SU-DHL-6 (cell line): ENCODE results near the gene BHLHE41.

Experiments
- H2AFZ ChIP-seq: fragments of 200-600 bp; sonication (generic); 2 replicates; pipeline ENCODE4 v1.6.1; 2014; ENCODE audit warnings: low read depth, mild to moderate bottlenecking, moderate library complexity, mixed read lengths, antibody characterized with exemption, low read length; ENCODE audit not compliant: severe bottlenecking
- H3F3A ChIP-seq: fragments of 200-600 bp; shearing (Covaris generic); 2 replicates; pipeline ENCODE4 v1.6.0; 2016; ENCODE audit warnings: antibody characterized with exemption, mild to moderate bottlenecking; ENCODE audit not compliant: insufficient read depth
- H3K27ac ChIP-seq: fragments of 200-600 bp; sonication (generic); 2 replicates; pipeline ENCODE4 v1.5.1; 2016; ENCODE audit warnings: low read depth, mild to moderate bottlenecking, low read length, moderate library complexity, mixed read lengths
- H3K27me3 ChIP-seq: fragments of 200-600 bp; sonication (generic), shearing (Covaris generic); 2 replicates; pipeline ENCODE4 v1.6.0; 2014; ENCODE audit warnings: mild to moderate bottlenecking, low read length
- H3K36me3 ChIP-seq: fragments of 200-600 bp; sonication (generic); 2 replicates; pipeline ENCODE4 v1.6.1; 2014; ENCODE audit warnings: mild to moderate bottlenecking, low read length, mixed read lengths
- H3K4me2 ChIP-seq: fragments of 300-600, 200-600 bp; shearing (Covaris generic), sonication (generic); 2 replicates; pipeline ENCODE4 v1.6.0; 2014; ENCODE audit warnings: low read length, low read depth, mild to moderate bottlenecking; ENCODE audit not compliant: poor library complexity, severe bottlenecking
- H3K4me3 ChIP-seq: fragments of 200-600 bp; sonication (generic); 2 replicates; pipeline ENCODE4 v1.5.1; 2014; ENCODE audit warnings: antibody characterized with exemption, low read length, mild to moderate bottlenecking, mixed read lengths; ENCODE audit not compliant: insufficient read depth, poor library complexity, severe bottlenecking
- H3K79me2 ChIP-seq: fragments of 200-600 bp; sonication (generic); 2 replicates; pipeline ENCODE4 v1.6.1; 2014; ENCODE audit warnings: mild to moderate bottlenecking, low read length, moderate library complexity; ENCODE audit not compliant: insufficient read depth
- H3K9ac ChIP-seq: fragments of 200-600 bp; sonication (generic); 2 replicates; pipeline ENCODE4 v1.7.0; 2014; ENCODE audit warnings: mild to moderate bottlenecking, low read length
- H3K9me2 ChIP-seq: fragments of 200-600 bp; sonication (generic); replicated peaks from 2 replicates; pipeline ENCODE4 v1.6.1; 2014; ENCODE audit warnings: low read length; ENCODE audit not compliant: insufficient read depth
- H3K9me3 ChIP-seq: fragments of 200-600 bp; sonication (generic); 2 replicates; pipeline ENCODE4 v1.6.1; 2014; ENCODE audit warnings: low read length, mixed read lengths; ENCODE audit not compliant: insufficient read depth
- H4K20me1 ChIP-seq: fragments of 200-600 bp; sonication (generic); 2 replicates; pipeline ENCODE4 v1.6.1; 2014; ENCODE audit warnings: low read depth, mild to moderate bottlenecking, antibody characterized with exemption, low read length, moderate library complexity, mixed read lengths
- CTCF ChIP-seq: fragments of 200-600 bp; sonication (generic); IDR thresholded peaks from one replicate; pipeline ENCODE4 v1.5.1; 2017; ENCODE audit warnings: antibody characterized with exemption, mild to moderate bottlenecking, low read length, moderate library complexity; ENCODE audit not compliant: insufficient read depth, poor library complexity, severe bottlenecking
- EZH2phosphoT487 ChIP-seq: fragments of 200-600 bp; sonication (generic), shearing (Covaris generic); conservative IDR thresholded peaks from 2 replicates; pipeline ENCODE4 v1.6.1; 2018; ENCODE audit warnings: mild to moderate bottlenecking, antibody characterized with exemption, low read length, moderate library complexity, mixed read lengths

The BHLHE41 gene

GRCh38 chr12:26153421-26154154, 28.8 kb upstream of the BHLHE41 start:
- no peak overlapping the region for H3K4me2 ChIP-seq
- no peaks in the 10 kb centered on the region for H3K9me2 ChIP-seq
- no peak overlapping the region for H2AFZ ChIP-seq

GRCh38 chr12:26152507-26153102, 27.8 kb upstream of the BHLHE41 start:
- no peak overlapping the region for H2AFZ ChIP-seq

More at GRCh38 chr12:26153421-26154154, 28.8 kb upstream of the BHLHE41 start:
- no peaks in the 10 kb centered on the region for H3K36me3 ChIP-seq
- H3K9ac ChIP-seq: no peak overlapping the region
- H3K27ac ChIP-seq: no peak overlapping the region
- no peaks in the 10 kb centered on the region for H3K27me3 ChIP-seq
- peaks cover 12% of the 10 kb centered on the region for H3F3A ChIP-seq
- peaks cover 4% of the 10 kb centered on the region for H4K20me1 ChIP-seq
- H3K9me3 ChIP-seq: no peaks in the 10 kb centered on the region
- no peaks in the 10 kb centered on the region for H3K79me2 ChIP-seq
- no peak for TF ChIP-seq CTCF
- no peak for TF ChIP-seq EZH2phosphoT487
- H3K4me3 ChIP-seq: no peak overlapping the region

GRCh38 chr12:26150736-26151450, 26.1 kb upstream of the BHLHE41 start:
- Histone ChIP-seq H3K9me2 (no peaks in the 10 kb centered on the region), H3K9ac (no peak overlapping the region), H3K27me3 (no peaks in the 10 kb centered on the region), H4K20me1 (peaks cover 4% of the 10 kb centered on the region), H3K36me3 (no peaks in the 10 kb centered on the region), H3K27ac (no peak overlapping the region), H3K9me3 (no peaks in the 10 kb centered on the region), H3F3A (peaks cover 3% of the 10 kb centered on the region), H2AFZ (no peak overlapping the region), H3K79me2 (no peaks in the 10 kb centered on the region), H3K4me2 (no peak overlapping the region), H3K4me3 (no peak overlapping the region)
- TF ChIP-seq CTCF: no peak
- TF ChIP-seq EZH2phosphoT487: no peak

More at GRCh38 chr12:26152507-26153102, 27.8 kb upstream of the BHLHE41 start:
- TF ChIP-seq CTCF (no peak), EZH2phosphoT487 (no peak)
- Histone ChIP-seq H3K4me3 (no peak overlapping the region), H3K27ac (no peak overlapping the region), H3K27me3 (no peaks in the 10 kb centered on the region), H3K79me2 (no peaks in the 10 kb centered on the region), H3K4me2 (no peak overlapping the region), H4K20me1 (peaks cover 4% of the 10 kb centered on the region), H3K9ac (no peak overlapping the region), H3K36me3 (no peaks in the 10 kb centered on the region), H3K9me3 (no peaks in the 10 kb centered on the region), H3K9me2 (no peaks in the 10 kb centered on the region), H3F3A (peaks cover 12% of the 10 kb centered on the region)
